Activated T-helper 1 cell treated with Interleukin-2 at 50 U/mL for 16 hours (primary cell): ENCODE measurements around the gene PPP2R5C.
"Not testable (repeated sequence)": the region's sequence is repeated elsewhere in the genome, so short reads cannot be mapped to it uniquely, and the experiment has no call there.

Experiments used
- DNase-seq: peaks from one replicate; pipeline ENCODE4 v3.0.0-alpha.2; 2020; ENCODE audit warnings: low read depth

PPP2R5C gene

GRCh38 chr14:101761032-101761880 is at the start of gene PPP2R5C:
Gene PPP2R5C (plus strand): TSS chr14:101761709. CDS start chr14:101761894, 185 bp downstream.
- DNase-seq: peak; percentile 77

GRCh38 chr14:101711857-101712233 is 49.7 kb upstream of the PPP2R5C start:
- not testable (repeated sequence) for DNase-seq

GRCh38 chr14:101712341-101712740 is 49.2 kb upstream of the PPP2R5C start:
- not testable (repeated sequence) for DNase-seq

- not testable (repeated sequence) for DNase-seq
Measured at GRCh38 chr14:101713091-101713490, 48.4 kb upstream of the PPP2R5C start.

GRCh38 chr14:101713621-101714349 is 47.7 kb upstream of the PPP2R5C start:
- no peak for DNase-seq

- no peak for DNase-seq
Measured at GRCh38 chr14:101714394-101714793, 47.1 kb upstream of the PPP2R5C start.

- no peak for DNase-seq
Measured at GRCh38 chr14:101715210-101716076, 46.1 kb upstream of the PPP2R5C start.

- DNase-seq: no peak
Measured at GRCh38 chr14:101716077-101716950, 45.2 kb upstream of the PPP2R5C start.

GRCh38 chr14:101716956-101717662 is 44.4 kb upstream of the PPP2R5C start:
- DNase-seq: no peak

GRCh38 chr14:101717663-101718490 is 43.6 kb upstream of the PPP2R5C start:
- no peak for DNase-seq

GRCh38 chr14:101719045-101719645 is 42.4 kb upstream of the PPP2R5C start:
- DNase-seq: no peak

- no peak for DNase-seq
Measured at GRCh38 chr14:101719708-101720107, 41.8 kb upstream of the PPP2R5C start.

- no peak for DNase-seq
Measured at GRCh38 chr14:101721111-101721510, 40.4 kb upstream of the PPP2R5C start.

GRCh38 chr14:101721951-101722661 is 39.4 kb upstream of the PPP2R5C start:
- peak; percentile 68 for DNase-seq

- DNase-seq: no peak
Measured at GRCh38 chr14:101723061-101723595, 38.4 kb upstream of the PPP2R5C start.

- not testable (repeated sequence) for DNase-seq
Measured at GRCh38 chr14:101725652-101726051, 35.9 kb upstream of the PPP2R5C start.

- no peak for DNase-seq
Measured at GRCh38 chr14:101726295-101726953, 35.1 kb upstream of the PPP2R5C start.

- DNase-seq: no peak
Measured at GRCh38 chr14:101726954-101727302, 34.6 kb upstream of the PPP2R5C start.
